GM18858 (cell line): ENCODE results near the gene CNTN5.

ENCODE experiments used
- ATAC-seq: cut with Tn5 transposase; IDR thresholded peaks from one replicate; pipeline ENCODE4 v1.9.1; 2021; ENCODE audit not compliant: unreplicated experiment

Gene CNTN5

DNA sequence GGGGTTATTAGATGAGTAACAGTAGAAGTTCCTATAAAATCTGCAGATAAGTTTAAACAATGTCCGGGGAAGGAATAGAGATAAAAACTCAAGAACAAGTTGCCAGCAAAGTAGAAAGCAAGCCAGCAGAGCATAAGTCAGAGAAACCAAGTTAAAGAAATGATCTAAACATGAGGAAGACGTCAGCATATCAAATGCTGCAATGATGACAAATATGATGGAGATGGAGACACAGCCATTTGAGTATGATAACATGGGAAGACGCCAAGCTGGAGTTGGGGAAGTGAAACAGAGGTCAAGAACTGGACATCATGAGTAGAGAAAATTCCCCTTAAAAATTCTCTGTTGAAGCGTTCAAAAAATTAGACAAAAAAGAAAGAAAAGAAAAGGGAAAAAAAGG, 571.5 kb downstream of the CNTN5 start:
- no peak for ATAC-seq

DNA sequence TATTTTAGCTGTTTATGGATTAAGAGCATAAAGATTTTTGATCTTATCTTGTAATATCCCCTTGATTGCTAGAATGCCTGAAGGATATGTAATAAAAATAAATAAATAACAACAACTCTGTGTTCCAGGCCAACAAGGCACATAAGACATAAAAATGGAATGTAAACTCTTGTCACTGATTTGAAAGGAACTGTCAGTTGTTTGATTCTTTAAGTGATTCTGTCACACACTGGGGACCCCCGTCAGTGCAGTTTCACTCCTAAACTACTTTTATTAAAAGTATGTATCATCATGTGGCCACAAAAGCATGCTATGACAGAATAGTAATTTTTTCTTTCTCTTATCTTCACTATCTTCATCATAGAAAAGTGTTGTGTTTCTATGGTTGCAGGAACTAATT, 572.4 kb downstream of the CNTN5 start:
- ATAC-seq = no peak

DNA sequence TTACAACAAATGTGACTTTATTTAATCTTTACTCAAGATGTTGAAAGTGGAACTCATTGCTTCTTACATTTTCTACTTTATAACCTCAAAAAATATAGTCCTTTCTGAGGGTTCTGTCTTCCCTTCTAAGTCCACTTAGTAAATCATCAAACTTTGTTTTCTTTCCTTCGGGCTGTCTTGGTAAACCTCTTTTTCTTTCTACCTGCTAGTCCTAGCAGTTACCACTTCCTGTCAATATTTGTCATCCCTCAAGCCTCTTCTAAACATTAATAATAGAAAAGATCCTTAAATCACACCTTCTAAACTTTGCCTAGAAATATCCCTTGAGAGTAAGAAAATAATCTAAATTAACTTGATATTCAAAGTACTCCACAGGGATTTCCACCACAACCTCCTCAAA, 580.4 kb downstream of the CNTN5 start:
- no peak for ATAC-seq

DNA sequence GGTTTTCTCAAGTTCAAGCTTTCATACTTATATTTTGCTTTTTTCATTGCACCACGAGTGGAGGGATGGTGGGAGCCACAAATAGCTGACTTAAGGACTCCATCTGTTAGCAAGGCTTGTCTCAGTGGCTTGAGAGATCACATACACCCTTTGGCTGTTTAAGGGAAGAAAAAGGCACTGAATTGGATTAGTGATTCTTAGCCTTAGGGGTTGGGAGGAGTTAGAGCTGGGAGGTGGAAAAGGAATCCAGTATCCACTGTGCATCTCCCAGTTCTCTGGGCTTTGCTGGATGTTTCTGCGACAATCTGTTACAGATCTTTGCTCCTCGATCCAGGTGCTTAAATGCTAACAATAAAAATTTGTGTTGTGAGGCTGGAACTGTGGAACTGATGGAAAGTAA, 593.6 kb downstream of the CNTN5 start:
- ATAC-seq = no peak

DNA sequence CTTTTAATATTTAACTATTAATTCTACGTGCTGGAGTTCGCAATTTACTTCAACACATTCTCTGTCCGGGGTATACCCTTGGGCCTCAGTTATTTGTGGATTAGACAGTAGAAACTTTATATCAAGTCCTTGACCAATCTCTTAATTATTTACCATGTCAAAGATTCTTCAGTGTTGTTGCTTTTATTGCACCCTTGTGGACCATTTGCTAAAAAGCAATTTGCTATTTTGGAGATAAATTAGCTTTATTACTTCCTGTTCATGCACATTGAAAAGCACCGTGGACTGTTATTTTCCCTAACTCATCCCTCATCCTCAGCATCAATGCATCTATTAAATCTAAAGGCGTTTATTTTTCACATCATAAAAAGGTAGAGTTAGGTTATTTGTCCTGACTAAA, 609.9 kb downstream of the CNTN5 start:
- ATAC-seq = no peak

DNA sequence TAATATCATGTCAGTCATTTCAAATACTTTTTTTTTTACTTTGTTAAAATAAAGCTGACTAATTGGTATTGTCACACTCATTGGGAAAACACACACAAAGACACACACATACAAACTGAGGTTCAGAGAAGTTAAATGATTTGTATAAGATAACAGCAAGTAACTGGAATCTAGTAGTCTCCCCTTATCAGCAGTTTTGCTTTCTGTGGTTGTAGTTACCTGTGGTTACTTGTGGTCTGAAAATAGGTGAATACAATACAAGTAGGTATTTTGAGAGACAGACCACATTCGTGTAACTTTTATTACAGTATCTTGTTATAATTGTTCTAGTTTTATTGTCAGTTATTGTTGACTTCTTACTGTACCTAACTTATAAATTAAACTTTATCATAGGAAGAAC, 610.9 kb downstream of the CNTN5 start:
- ATAC-seq = no peak

DNA sequence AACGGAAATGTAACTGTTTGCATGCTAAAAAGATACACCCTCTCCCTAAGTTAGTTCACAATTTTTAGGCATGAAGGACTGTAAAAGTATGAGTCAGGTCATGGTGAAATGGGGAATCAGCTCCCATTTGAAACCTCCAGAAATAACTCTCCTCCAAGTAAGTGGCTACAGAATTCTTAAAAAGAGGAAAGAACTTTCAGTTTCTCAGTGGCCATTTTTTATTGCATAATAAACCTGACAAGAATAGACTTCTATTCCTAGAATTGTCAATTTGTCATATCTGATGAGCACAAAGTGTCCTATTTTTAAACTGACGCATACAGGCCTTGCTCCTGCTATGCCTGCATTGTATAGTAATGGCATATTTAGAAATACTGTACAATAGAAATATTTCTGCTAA, 612.2 kb downstream of the CNTN5 start:
- ATAC-seq = no peak

DNA sequence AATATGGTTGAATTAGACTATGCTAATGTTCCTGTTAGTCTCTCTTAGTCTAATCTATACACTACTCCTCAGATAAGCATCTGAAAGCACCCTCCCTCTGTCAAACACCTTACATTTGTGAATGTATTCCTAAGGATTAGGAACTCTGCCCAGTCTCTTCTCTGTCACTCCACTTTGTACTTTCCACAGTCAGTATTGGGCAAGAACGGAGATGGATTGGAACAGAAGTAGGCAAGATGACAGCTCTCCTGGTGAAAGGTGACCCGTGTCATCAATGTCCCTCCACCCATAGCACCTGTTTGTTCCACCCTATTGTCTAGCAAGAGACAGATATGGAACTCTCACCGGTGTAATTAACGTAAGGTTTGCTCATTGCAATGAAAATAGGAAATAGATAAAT, 613.8 kb downstream of the CNTN5 start:
- no peak for ATAC-seq

DNA sequence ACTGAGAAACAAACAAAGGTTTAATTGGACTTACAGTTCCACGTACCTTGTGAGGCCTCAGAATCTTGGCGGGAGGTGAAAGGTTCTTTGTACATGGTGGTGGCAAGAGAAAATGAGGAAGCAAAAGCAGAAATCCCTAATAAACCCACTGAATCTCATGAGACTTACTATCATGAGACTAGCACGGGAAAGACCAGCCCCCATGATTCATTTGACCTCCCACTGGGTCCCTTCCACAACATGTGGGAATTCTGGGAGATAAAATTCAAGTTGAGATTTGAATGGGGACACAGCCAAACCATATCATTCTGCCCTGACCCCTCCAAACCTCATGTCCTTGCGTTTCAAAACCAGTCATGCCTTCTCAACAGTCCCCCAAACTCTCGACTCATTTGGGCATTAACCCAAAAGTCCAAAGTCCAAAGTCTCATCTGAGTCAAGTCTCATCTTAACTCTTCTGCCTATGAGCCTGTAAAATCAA, 617.4 kb downstream of the CNTN5 start:
- ATAC-seq = no peak

DNA sequence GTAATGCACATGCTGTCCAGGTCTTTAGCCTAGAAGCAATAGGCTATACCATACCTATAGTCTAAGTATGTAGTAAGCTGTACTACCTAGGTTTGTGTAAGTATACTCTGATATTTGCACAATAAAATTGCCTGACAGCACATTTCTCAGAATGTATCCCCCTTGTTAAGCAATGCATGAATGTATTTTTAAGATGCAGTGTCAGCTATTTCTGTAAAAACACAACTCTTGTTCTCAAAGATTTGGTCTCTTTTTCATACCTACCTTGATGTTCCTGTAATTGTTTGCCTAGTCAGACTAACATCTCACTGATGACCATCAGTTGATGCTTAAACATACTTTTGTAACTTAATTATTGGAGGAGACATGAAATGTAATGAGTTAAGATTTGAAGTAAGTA, 619.9 kb downstream of the CNTN5 start:
- ATAC-seq = no peak

DNA sequence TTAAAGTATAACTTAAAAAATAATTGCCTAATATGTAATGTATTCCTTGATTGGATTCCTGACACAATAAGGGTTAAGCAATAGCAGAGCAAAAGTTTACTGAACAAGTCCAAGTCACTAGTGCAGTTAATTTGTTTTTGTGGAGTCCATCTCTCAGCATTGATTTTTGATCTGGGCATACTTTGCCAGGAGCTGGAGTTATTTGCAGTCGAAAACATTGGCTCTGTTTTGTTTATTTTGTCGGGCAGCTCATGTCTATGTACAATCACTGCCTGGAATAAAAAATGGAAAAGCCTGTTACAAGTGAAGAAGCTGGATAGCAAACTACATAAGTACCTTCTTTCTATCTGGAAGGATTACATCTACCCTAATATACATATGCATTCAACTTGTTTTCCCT, 625.2 kb downstream of the CNTN5 start:
- no peak for ATAC-seq

DNA sequence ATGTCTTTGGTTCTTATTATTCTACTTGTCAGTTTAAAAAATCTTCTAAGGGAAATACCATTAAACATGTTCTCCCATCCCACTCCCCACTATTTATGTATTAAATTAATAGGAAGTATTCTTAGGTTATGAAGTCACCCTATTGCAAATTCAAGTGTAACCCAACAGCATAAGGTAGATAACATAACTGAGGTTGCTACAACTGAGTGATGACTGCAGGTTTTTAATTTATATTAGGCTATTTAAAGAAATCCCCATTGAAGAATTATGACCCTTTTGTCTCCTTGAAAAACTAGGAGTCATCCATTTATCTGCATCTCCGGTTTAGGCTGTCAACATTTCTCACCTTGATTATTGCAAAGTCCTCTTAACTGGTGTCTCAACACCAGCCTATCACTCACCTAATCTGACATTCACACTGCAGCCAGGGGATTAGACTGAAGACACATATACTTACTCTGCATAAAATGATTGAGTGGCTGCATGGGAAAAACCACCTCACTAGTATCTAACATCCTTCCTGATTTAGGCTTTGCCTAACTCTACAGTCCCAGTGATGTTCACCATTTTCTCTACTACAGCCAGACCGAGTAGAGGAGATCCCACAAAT, 649.4 kb downstream of the CNTN5 start:
- ATAC-seq = no peak

DNA sequence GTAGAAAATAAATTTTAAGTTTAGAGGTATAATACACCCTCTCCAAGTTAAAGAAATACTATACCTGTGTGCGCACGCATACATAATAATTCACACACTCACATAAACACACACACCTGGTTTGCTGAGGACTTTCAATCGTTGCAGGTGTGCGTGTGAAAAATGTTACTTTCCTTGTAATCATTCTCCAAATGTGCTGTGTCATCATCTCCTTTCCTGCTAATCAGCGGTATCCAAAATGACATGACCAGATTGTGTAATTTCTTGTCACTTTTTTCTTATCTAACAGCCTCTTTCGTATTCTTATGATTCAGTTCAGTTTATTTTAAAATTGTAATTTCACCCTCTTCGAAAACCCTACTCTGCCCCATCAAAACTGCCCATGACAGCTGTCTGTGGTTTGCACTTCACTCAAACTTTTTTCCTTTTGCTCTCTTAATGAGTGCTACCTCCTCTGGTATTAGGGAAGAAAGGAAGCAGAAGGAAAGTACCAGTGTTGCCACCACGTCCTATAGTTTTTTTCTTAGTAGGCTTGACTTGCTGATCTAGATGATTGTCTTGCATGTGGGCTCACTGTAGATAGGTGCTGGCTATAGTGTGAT, 651.2 kb downstream of the CNTN5 start:
- no peak for ATAC-seq

DNA sequence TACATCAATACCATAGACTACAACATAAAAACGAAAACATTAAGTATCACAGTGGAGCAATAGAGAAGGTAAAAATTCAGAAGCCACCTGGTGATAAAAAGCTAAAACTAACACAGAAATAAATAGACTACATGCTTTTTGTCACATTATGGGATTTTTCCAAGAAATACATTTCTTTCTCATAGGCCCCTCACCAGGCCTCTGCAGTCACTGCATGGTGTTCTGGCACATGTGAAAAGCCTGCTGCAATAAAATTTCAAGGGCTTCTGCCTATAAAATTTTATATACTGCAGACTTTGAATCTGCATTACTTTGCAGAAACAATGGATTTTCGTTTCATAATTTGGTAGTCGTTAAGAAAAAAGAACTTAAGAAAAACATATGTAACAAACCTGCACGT, 655.5 kb downstream of the CNTN5 start:
- no peak for ATAC-seq

DNA sequence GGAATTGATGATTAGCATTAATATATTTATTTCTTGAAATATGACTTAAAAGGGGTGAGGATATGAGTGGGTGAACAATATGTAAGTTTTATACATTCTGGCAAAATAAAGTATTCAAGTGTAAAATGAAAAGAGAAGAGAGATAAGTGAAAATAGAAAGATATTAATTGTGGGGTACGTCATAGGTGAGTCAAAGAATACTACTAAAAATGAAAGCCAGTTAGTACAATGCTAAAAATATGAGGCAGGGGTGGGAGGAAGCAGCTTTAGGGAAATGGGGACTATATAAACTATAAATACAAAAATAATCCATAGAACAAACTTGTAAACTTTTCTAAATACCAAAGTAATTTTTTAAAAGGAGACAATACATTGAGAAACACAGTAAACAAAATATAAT, 661.4 kb downstream of the CNTN5 start:
- peak; percentile 23 for ATAC-seq

DNA sequence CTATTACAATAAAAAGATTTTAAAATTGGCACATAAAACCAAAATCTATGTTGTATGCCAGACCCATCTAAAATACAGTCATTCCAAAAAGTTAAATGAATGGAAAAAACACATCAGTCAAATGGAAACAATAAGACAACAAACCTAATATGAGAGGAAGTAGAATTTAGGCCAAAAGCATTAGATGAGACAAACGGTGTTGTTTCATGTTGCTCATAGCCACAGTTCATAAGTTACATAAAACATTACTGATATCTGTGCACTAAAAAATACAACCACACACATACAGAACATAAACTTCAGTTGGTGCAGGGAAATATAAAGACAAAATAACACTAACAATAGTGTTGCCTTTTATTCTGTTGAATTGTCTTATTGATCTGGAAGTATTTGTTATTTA, 661.9 kb downstream of the CNTN5 start:
- ATAC-seq = peak; percentile 40

DNA sequence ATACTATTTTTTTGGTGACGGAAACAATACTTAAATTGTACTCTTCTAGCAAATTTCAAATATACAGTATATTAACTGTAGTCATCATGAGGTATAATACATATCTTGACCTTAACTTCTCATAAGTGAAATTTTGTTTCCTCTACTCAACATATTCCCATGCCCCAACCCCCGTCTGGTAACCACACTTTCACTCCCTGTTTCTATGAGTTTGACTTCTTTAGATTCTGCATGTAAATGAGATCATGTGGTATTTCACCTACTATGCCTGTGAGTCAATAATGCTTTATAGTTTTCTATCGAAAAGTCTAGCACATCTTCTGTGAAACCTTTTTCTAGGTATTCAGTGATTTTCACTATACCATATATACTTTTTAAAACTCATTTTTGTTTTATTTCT, 663.2 kb downstream of the CNTN5 start:
- no peak for ATAC-seq

DNA sequence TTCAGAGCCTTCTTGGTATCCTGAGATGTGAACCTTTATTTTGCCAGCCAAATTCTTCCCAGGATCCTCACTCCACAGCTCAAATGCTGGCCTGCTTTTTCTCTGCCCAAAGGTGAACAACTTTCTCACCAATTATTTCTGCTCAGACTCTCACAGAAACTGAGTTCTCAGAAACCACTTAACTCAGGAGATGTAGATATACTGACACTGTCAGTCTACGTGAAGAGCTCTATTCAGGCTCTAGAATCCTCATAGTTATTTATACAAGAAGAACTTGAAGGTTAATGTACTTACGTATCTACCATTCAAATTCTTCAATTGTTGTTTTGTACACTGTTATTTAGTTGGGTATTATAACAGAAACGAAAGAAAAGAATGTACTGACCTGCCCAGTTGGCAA, 666.1 kb downstream of the CNTN5 start:
- no peak for ATAC-seq

DNA sequence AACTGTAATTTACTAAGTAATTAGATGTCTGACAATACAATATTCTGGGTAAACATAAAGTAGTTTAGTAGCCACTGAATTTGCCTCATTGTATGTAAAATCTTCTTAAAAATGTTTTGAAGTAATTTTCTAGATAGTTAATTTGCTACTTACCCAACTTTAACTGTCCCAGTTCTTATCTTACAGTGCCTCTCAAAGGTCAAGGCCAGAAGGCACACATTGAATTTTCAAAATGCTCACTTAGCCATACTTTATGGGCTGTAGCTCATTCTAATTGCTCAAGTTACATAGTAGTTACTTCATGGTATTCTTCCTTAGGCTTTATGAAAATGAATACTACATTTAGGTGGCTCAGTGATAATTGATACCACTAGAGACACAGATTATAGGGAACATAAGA, 666.6 kb downstream of the CNTN5 start:
- ATAC-seq = no peak

DNA sequence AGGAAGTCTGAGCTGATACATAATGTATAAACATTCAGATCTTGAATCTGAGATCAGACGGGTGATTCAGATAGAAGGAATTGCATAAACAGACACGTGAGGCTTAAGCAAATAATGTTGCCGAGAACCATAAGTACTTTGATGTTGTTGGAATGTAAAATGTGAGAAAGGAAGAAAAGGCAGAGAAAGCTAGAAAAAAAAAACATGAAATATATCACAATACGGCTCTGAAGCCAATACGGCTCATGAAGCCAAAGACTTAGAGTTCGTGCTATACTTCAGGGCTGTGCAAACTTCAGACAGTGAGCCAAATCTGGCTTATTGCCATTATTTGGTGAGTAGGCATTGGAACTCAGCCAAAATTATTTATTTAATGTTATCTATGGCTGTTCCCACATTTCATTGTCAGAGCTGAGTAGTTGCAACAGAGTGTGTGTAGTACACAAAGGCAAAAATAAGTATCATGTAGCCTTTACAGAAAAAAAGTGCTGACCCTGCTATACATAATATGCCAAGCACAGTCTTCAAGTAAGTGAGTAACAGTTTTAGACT, 673.3 kb downstream of the CNTN5 start:
- ATAC-seq = no peak

DNA sequence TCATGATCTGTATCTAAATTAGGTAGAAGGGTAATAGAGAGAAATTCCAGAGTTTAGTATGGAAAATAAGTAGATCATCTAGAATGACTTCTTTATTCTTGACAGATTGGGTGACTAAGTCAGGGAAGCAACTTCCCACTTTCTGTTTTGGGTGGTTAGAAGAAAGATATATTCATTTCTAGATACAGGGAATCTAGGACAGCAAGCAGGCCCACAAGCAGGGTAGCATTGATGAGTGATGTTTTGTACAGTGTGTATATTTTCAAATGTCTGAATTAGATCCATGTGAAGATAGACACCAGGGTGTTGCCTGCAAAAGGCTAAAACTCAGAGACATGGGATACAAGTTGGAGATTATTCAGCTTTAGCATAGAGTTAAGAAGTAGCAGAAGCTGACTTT, 674.4 kb downstream of the CNTN5 start:
- no peak for ATAC-seq

DNA sequence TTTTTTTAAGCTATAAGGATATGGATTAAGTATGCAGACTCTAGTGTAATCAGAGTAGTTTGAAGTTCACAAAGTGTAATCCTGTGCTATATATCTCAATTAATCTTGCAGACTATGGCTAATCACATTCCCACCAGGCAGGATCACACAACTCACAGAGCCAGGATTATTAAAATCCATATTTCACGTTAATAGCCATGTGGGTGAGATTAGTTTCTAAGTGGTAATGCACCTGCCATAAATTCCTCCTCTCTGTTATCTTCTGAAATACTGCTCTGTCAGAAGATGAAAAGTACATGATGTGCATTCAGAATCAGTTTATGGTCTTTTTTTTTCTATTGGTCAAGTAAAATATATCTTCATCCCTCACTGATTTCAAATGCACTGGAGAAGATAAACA, 686.1 kb downstream of the CNTN5 start:
- no peak for ATAC-seq
